ENCODE measurements around the gene TESK2.
A peak's percentile ranks its signal among the peaks of the same experiment; 100 is the strongest.
"Not testable (repeated sequence)": the region's sequence is repeated elsewhere in the genome, so short reads cannot be mapped to it uniquely, and the experiment has no call there.

Gene TESK2, protein sequence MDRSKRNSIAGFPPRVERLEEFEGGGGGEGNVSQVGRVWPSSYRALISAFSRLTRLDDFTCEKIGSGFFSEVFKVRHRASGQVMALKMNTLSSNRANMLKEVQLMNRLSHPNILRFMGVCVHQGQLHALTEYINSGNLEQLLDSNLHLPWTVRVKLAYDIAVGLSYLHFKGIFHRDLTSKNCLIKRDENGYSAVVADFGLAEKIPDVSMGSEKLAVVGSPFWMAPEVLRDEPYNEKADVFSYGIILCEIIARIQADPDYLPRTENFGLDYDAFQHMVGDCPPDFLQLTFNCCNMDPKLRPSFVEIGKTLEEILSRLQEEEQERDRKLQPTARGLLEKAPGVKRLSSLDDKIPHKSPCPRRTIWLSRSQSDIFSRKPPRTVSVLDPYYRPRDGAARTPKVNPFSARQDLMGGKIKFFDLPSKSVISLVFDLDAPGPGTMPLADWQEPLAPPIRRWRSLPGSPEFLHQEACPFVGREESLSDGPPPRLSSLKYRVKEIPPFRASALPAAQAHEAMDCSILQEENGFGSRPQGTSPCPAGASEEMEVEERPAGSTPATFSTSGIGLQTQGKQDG

DNA sequence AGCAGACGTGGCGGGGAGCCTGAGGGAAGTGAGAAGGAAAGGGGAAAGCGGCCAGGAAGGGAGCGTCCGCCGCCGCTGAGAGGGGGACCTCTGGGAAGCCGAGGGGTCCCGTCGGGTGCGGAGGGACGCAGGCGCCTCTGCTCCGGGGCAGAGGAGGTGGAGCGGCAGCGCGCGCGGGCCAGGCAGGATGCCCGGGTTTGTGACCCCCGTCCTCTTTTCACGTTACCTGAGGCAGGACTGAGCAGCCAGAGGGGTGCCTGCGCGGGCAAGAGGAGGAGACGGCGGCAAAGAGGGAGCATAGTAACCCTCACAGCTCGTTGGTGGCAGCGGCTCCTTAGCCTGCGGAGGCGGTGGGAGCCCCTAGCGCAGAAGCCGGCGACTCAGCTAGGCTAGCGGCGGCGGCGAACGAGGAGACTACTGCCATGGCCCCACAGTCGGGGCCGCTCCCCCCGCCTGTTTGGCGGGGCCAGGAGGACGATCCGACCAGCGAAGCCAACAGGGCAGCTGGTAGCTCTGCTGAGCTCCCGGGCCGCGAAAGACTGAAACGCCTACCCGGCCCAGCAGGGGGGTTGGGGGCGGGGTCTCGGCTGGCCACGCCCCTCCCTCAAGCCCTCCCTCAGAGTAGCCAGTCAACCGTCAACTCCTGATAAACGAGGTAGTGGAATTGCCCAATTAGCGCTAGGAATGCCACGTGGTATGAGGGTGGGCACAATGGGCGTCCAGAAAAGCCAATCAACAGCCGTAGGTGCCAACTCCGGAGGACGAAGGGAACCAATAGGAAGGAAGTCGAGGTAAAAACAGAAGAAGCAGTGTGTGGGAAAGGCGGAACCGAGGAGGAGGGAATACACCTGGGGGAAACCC lies at the start of gene TESK2:
TESK2 (minus strand) TSS at position 538 of the 861 bp plus-strand sequence. CDS start 33,378 bp downstream, outside the sequence.
- peak; percentile 97 for DNase-seq (ENCODE audit: low spot score)

DNA sequence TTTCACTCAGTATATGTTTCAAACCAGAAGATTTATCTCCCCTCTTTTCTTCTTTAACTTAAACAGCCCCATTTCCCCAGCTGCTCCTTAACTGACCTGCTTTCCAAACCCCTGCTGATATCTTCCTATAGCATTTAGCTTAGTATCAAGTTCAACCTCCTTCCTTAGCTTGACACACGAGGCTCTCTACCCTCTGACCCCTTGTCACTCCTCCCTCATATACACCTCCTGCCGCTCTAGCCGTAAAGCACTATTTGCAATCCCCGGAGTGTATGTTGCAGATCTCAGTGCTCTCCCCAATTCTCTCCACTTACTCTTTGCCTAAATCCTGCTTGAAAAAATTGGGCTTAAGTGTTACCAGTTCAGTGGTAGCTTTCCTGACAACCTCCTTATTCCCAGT lies 45.9 kb upstream of the TESK2 start:
- DNase-seq (ENCODE audit: low spot score): no peak

DNA sequence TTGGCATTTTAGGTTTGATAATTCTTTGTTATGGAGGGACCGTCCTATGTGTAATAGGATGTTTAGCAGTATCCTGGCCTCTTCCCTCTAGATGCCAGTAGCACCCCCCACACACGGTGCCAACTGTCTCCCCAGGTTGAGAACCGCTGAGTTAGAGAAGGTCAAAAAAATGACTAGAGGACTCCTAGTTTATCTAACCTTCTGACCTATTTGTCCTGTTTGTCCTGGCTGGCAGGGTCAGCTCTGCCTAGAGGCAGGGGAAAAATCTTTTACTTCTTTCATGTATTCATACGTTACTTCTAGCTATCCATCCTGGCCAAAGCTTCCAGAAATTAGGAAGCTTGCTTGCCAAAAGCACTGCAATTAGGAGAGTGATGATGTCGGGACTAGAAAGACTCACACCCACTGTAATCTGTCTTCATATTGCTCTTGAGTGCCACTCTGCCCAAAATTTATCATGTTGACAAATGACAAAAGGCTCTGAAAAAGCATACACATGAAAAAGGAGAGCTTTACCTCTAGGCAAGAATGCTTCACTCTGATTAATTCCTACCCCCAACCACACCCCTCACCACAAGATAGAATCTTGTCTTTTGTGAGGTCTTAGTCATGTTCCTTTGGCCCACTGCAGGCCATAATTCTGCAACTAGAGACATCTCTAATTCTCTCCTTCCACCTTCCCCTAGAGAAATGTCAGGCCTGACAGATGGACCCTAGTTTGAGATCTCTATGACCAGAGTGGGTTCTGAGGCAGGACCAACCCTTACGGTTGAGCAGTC lies 45.2 kb upstream of the TESK2 start:
- DNase-seq (ENCODE audit: low spot score): no peak

DNA sequence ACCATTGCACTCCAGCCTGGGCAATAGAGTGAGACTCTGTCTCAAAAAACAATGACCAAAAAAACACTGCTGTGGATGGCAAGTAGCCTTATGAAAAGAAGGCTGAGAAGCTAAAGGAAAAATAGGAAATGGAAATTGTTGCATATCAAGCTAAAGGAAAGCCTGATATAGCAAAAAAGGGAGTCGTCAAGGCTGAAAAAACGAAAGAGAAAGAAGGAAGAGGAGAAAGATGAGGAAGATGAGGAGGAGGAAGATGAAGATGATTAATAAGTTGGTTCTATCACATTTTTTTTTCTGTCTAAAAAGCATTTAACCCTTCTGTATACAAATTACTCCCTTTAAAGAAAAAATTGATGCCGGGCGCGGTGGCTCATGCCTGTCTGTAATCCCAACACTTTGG lies 40.9 kb upstream of the TESK2 start:
- DNase-seq (ENCODE audit: low spot score): no peak

DNA sequence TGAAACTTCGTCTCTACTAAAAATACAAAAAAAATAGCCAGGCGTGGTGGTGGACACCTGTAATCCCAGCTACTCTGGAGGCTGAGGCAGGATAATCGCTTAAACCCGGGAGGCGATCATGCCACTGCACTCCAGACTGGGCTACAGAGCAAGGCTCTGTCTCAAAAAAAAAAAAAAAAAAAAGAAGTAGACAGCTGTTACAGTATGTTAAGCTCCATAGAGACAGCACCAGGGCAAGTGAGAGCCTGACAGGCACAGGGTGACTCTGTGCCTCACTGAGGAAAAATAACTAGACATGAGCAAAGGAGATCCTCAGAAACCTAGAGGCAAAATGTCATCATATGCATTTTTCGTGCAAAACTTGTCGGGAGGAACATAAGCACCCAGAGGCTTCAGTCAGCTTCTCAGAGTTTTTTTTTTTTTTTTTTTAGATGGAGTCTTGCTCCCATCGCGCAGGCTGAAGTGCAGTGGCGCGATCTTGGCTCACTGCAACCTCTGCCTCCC lies 39.7 kb upstream of the TESK2 start:
- no peak for DNase-seq (ENCODE audit: low spot score)

DNA sequence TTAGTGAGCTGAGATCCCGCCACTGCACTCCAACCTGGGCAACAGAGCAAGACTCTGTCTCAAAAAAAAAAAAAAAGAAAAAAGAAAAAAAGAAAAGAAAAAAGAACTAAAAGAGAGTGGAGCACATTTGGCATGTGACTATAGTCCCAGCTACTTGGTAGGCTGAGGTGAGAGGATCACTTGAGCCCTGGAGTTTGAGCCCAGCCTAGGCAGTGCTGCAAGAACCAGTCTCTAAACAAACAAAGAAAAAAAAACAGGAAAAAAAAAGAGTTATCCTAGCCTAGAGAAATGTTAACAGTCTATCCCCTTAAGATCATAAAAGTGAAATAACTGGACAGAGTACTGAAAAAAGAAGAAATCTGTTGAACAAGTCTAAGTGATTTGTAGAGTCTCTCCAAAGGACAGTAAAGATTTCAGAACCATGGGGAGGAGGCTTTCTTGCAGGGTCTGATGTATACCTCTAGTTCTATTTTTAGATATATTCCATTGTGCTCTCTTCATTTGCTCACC lies 35.2 kb upstream of the TESK2 start:
- no peak for DNase-seq (ENCODE audit: low spot score)

DNA sequence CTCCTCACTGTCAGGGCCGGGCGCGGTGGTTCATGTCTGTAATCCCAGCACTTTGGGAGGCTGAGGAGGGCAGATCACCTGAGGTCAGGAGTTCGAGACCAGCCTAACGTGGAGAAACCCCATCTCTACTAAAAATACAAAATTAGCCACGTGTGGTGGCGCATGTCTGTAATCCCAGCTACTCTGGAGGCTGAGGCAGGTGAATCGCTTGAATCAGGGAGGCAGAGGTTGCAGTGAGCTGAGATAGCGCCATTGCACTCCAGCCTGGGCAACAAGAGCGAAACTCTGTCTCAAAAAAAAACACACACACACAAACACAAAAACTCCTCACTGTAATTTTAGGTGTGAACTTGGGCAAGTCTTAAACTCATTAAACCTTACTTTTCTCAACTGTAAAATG lies 33.0 kb upstream of the TESK2 start:
- DNase-seq (ENCODE audit: low spot score): not testable (repeated sequence)

DNA sequence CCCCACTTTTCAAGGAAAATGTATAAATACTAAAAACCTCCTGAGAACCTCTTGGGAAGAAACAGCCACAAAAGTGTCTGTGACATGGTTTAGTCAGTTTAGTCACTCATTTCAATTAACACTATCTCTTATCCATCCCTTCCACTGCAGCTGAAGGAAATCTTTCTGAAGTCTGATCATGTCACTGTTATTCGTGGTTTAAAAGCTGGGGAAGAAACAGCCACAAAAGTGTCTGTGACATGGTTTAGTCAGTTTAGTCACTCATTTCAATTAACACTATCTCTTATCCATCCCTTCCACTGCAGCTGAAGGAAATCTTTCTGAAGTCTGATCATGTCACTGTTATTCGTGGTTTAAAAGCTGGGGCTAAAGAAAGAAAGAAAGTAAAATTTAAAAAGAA lies 32.6 kb upstream of the TESK2 start:
- not testable (repeated sequence) for DNase-seq (ENCODE audit: low spot score)

DNA sequence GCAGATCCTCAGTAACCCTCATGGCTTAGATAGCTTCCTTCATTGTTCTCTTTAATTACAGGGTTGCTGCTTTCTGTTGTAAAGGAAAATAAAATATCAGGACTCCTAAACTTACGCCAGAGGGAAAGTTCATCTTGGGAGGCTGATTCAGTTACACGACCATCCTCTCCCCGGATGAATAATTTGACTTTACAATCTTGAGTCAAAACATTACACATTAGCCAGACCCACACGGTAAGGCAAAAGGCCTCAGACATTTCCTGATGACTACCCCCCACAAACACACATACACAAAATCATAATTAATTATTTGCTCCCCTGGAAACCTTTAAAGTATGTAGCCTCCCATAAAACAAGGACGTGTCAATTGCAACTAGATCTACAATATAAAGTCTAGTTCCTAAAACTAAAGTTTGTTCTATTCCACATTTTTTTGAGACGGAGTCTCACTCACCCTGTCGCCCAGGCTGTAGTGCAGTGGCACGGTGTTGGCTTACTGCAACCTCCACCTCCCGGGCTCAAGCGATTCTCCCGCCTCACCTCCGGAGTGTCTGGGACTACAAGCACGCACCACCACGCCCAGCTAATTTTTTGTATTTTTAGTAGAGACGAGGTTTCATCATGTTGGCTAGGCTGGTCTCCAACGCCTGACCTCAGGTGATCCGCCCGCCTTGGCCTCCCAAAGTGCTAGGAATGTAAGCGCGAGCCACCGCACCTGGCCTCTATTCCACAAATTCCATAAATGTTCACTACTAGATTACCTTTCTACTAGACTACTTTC lies 31.6 kb upstream of the TESK2 start:
- DNase-seq (ENCODE audit: low spot score): peak; percentile 37

DNA sequence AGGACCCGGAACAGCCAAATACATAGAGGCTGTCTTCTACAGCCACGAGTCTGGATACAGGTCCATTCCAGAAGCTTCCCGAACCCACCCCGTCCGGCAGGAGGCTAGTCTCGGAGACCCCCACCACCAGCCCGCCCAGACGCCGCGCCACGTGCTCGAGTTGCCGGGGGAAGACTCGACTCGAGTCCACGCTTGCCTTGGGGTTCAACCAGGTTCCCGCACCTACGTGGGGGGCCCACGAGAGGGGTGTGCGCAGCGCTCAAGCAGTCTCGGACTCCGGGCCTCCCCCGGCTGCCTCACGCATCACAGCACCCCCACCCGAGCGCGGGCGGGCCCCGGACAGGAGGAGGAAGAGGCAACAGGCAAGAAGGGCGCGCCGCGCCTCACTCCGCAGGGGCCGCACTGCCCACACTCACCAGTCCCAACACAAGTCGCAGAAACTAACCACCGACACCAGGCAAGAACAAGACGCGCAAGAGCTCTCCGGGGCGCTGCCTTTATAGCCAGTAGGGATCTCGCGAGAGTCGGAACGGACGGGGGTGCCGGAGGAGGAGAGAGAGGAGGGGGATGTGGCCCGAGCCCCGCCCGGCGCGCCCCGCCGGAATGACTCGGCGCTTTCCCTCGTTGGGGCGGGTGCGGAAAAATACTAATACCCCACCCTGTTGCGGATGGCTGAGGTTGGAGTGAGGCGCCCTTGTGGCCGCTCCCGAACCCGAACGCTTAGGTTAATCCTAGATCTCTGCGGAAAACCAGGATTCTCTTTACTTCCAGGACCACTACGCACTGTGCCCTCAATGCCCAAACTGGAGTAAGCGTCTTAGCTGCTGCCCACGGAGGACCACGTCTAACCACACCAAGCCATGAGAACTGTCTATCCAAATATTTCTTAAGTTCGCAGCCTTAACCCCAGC lies 30.7 kb upstream of the TESK2 start, which contains the start of gene PRDX1:
PRDX1 (minus strand) TSS at position 472 of the 911 bp plus-strand sequence. CDS start 2,841 bp downstream, outside the sequence.
- peak; percentile 96 for DNase-seq (ENCODE audit: low spot score)

DNA sequence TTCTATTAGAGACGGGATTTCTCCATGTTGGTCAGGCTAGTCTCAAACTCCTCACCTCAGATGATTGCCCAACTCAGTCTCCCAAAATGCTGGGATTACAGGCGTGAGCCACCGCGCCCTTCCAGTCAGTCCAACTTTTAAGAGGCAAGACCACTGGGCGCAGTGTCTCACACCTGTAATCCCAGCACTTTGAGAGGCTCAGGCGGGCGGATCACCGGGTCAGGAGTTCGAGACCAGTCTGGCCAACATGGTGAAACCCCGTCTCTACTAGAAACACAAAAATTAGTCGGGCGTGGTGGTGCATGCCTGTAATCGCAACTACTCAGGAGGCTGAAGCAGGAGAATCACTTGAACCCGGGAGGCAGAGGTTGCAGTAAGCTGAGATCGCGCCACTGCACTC lies 28.8 kb upstream of the TESK2 start:
- not testable (repeated sequence) for DNase-seq (ENCODE audit: low spot score)

DNA sequence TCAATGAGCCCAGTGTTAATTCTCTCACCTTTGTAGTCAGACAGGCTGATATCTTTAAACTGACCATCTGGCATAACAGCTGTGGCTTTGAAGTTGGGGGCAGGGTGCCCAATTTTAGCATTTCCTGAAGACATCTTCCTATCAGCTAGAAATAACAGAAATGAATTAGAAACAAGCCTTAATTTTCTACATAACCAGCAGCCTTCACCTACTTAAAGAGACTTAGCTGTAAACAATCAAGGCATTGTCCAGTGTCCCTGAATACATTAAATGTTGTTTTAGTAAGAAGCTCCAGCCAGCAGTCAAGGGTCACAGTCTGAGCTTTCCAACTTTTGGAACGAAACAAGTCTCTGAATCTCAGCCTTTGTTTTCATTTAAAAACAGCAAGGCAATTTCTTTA lies 27.9 kb upstream of the TESK2 start:
- no peak for DNase-seq (ENCODE audit: low spot score)

DNA sequence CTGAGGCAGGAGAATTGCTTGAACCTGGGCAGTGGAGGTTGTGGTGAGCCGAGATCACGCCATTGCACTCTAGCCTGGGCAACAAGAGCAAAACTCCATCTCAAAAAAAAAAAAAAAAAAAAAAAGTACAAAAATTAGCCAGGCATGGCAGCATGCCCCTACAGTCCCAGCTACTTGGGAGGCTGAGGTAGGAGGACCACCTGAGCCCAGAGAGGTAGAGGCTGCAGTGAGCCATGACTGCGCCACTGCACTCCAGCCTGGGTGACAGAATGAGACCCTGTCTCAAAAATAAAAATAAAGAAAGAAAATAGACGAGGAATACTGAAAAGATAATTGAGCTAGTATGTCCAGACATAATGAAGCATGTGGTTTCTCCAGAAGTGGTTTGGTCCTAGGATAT lies 27.4 kb upstream of the TESK2 start:
- not testable (repeated sequence) for DNase-seq (ENCODE audit: low spot score)

DNA sequence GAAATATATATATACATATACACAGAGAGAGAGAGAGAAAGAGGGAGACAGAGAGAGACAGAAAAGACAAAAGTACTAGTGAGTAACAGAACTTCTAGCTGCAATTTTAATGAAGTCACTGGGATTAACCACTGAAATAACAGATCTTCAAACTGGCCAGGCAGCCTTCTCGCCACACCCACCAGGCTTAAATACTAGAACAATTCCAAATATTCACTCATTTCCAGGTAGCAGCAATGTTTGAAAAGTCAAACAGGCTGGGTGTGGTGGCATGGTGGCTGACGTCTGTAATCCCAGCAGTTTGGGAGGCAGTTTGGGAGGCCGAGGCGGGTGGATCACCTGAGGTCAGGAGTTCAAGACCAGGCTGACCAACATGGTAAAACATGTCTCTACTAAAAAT lies 25.5 kb upstream of the TESK2 start:
- DNase-seq (ENCODE audit: low spot score): no peak

DNA sequence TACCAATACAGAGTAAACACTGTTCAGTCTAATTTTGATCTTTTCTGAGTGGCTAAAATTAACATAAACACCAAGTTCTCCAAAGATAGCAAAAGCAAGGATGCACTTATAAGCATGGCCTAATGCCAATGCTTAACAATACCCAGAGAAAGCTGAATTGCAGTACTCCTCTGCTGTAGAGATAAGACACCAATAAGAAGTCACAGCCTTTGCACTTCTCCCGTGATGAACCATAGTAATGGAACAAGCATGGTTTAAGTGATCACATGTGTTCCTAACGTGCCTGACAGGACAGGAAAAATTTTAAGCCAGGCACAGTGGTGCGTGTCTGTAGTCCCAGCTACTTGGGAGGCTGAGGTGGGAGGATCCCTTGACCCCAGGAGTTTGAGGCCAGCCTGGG lies 25.1 kb upstream of the TESK2 start:
- DNase-seq (ENCODE audit: low spot score): no peak

DNA sequence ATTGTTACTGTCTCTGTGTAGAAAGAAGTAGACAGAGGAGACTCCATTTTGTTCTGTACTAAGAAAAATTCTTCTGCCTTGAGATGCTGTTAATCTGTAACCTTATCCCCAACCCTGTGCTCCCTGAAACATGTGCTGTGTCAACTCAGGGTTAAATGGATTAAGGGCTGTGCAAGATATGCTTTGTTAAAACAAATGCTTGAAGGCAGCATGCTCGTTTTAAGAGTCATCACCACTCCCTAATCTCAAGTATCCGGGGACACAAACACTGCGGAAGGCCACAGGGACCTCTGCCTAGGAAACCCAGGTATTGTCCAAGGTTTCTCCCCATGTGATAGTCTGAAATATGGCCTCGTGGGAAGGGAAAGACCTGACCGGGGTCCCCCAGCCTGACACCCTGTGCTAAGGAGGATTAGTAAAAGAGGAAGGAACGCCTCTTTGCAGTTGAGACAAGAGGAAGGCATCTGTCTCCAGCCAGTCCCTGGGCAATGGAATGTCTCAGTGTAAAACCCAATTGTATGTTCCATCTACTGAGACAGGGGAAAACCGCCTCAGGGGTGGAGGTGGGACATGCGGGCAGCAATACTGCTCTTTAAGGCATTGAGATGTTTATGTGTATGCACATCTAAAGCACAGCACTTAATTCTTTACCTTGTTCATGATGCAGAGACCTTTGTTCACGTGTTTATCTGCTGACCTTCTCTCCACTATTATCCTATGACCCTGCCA lies 22.7 kb upstream of the TESK2 start:
- not testable (repeated sequence) for DNase-seq (ENCODE audit: low spot score)

DNA sequence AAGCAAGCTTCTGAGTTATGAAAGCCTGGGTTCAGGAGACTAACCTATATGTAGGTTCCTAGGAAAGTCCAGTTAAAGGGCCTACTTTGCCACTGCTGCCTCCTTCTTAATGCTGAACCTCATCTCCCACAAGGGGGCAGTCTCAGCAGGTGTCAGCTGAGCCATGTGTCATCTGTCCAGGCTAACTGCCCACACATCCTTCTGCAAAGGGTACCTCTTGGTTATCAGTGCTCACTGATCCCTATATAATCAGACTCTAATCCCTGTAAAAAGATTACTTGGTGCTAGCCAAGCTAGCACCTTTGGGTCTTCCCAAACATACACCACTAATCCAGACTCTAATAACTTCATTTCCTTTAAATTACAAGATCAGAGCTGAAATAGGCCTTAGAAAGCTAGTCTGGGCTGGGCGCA lies 21.7 kb upstream of the TESK2 start:
- DNase-seq (ENCODE audit: low spot score): peak; percentile 56

DNA sequence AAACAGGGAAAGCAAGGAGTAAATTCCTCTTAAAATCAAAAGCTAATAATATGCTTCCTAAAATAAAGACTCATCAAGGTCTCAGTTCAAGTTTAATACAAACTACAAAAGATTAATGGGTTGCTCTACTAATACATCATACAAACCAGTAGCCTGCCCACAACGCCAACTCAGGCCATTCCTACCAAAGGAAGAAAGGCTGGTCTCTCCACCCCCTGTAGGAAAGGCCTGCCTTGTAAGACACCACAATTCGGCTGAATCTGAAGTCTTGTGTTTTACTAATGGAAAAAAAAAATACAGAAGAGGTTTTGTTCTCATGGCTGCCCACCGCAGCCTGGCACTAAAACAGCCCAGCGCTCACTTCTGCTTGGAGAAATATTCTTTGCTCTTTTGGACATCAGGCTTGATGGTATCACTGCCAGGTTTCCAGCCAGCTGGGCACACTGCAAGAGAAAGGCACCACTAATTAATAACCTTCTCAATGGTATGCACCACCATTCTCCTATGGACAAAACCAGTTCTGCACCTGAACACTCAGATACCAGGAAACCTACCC lies 20.1 kb upstream of the TESK2 start:
- DNase-seq (ENCODE audit: low spot score): no peak
